Fibroblast of the conjunctiva (primary cell): ENCODE results near the gene C11orf68.

ENCODE experiments used
- DNase-seq: peaks from one replicate; pipeline ENCODE4 v3.0.0-alpha.2; 2010; ENCODE audit warnings: low read depth

C11orf68 gene

DNA sequence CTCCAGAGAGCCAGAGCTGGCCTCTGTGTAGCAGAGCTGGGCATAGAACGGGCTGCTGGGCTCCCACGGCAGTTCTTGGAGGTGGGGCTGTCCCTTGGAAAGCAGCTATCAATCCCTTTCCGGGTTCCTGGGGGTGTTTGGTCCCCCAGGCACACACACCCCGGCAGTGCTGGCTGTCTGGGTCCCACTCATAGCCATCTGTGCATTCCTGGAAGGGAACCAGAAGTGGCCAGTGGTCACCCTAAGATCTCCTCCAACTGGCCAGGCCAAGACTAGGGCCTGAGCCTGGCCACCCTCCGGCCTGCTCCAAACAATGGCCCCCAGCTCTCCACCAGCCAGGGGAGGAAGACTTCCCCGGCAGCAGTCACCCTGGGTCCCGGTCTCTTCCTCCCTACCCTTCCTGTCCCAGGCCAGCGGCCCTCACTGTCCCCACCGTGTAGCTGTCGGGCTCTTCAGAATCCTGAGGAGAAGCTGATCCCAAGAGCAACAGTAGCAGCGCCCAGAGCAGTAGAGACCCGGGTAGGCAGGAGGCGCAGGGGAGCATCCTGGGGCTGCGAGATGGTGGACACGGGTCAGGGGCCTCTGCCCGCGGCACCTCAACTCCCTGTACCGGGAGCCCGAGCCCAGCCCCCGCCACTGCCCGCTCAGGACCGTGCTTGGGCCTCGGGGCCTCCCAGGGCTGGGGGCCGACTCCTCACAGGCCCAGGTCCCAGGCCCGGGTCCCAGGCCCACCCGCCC is 46.9 kb downstream of the C11orf68 start:
- DNase-seq = no peak

DNA sequence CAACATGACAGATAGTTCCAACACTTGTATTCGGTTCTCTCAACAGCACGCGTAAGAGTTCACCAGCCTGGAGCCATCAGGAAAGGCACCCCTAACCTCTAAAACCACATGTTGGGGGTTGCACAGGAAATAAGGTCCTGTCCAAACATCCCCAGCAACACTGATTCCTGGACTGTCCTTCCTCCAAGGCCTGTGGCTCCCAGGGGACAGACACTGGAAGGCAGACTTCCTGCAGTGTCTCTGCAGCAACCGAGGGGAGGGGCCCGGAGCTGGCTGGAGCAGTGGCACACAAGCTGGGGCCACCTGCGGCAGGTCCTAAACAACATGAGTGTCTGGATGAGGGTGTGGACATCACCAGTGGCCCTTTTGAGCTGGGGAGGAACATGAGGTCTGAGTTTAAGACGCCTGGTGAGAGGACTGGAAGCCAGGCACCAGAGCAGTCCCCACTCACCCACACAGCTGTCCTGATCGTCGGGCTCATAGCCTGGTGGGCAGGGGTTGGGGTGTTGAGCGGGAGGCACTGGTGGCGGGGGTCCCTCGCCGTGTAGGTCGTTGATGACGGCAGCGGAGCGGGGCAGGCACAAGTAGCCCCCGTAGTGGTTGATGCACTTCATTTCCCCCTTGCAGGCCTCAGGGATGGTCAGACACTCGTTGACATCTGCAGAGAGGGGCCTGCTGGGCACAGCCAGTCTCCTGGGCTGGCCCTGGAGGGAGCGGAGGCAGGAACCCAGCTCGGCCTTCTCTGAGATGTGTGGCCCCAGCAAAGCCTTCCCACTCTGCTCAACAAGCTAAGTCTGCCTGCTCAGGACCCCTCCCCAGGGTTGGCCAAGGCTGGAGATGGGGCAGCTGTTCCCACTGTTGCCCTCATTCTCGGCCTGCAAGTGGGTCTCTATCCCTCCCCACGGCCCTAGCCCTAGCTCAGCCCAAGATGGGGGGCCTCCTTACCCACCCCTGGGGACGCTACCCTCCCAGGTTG is 47.9 kb downstream of the C11orf68 start:
- no peak for DNase-seq

GRCh38 chr11:65870307-65870658 is 48.6 kb downstream of the C11orf68 start:
- no peak for DNase-seq

DNA sequence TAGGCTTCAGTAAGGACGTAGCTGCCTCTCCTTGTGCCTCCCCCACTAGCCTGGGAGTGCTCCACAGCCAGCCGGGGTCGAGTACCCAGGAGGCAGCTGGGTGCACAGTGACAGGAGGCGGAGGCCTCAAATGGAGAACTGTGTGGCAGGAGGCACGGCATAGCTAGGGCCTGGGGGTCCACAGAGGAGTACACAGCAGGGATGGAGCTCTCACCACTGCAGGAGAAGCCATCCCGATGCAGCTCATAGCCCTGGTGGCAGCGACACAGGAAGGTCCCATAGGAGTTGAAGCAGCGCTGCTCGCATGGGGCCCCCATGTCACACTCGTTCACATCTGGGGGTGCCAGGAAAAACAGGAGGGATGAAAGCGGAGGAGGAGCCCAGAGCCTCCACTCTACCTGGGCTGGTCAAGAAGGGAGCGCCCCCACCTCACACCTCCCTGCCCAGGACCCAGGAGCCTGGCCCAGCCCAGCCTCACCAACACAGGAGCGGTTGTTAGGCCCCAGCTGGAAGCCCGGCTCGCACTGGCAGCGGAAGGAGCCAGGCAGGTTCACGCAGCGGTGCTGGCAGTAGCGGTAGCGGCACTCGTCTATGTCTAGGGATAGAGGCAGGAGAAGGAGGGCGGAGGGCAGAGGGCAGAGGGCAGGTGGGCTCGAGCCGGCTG is 49.1 kb downstream of the C11orf68 start:
- DNase-seq = no peak

DNA sequence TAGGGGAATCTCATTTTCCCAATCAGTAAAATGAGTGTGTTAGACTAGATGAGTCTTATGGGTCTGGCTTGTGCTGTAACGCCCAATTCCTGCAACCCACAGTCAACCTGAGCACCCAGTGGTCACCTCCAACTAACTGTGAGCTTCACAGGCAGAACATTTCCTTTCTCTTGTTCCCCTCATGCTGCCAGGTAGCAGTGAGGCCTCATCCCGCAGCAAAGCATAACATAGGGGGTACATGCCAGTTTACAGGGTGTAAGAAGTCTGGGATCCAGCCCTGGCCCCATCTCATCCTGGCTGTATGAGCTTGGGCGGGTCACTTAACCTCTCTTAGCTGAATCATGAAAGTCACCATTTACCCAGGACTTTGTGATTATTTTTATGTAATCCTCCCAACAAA is 50.0 kb downstream of the C11orf68 start:
- no peak for DNase-seq

GRCh38 chr11:65868076-65868667 is 50.7 kb downstream of the C11orf68 start:
- DNase-seq = no peak

- DNase-seq = no peak
Measured at GRCh38 chr11:65867284-65868071, 51.4 kb downstream of the C11orf68 start.
